NCI-H2081 treated with DMSO at 0.1 percent for 48 hours (cell line): ENCODE measurements around the gene LYG2.
"Not testable (repeated sequence)": the region's sequence is repeated elsewhere in the genome, so short reads cannot be mapped to it uniquely, and the experiment has no call there.

ENCODE experiments used
- DNase-seq: peaks from one replicate; lab custom pipeline; 2025; lab: John Stamatoyannopoulos, UW

LYG2 gene

DNA sequence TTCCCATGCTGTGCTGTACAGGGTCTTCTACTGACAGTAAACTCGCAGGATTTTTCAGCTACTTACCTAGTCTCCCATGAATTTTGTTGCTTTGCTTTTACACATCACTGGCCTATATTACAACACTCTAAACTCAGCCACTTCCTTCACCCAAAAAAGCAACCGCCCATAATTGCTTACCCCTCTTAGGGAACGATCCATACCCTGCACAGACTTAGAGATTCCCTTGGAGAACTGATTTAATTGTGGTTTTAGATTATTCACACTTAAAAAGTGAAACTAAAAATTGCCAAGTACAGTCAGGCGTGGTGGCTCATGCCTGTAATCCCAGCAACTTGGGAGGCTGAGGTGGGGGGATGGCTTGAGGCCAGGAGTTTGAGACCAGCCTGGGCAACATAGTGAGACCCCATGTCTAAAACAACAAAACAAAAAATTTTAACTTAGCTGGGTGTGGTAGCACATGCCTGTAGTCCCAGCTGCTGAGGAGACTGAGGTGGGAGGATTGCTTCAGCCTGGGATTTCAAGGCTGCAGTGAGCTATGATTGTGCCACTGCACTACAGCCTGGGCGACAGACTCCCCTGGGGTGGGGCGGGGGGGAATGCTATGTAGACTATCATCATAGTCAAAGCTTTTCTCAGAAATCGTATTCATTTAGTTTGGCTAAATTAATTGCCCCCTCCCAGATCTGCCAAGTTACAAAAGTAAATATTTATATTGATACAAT, 55.2 kb downstream of the LYG2 start:
- DNase-seq: no peak

DNA sequence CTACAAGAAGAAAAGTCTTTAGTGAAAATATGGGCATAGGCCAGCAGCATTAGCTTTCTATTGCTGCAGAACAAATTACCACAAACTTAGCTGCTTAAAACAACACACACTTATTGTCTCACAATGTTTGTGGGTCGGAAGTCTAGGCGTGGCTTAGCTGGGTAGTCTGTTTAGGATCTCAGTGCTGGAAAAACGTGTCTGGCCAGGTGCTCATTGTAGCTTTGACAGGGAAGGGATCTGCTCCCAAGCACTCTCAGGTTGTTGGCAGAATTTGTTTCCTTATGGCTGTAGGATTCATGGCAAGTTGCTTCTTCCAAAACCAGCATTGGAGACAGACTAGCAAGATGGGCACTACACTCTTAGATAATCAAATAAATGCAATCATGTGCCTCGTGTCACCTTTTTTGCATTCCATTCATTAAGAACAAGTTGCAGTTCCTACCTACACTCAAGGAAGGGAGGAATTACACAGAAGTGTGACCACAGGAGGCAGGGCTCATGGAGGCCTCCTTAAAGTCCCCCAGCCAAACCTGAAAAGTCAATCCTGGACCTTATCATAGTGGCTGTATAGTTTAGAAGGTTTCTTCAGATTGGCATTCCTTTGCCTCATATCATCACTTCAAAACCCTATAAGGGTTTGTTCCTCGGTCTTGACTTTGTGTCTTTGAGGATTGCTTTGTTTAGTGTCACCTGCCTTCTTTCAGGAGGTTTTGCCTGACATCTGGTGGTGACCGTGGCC, 57.2 kb downstream of the LYG2 start:
- DNase-seq: no peak

DNA sequence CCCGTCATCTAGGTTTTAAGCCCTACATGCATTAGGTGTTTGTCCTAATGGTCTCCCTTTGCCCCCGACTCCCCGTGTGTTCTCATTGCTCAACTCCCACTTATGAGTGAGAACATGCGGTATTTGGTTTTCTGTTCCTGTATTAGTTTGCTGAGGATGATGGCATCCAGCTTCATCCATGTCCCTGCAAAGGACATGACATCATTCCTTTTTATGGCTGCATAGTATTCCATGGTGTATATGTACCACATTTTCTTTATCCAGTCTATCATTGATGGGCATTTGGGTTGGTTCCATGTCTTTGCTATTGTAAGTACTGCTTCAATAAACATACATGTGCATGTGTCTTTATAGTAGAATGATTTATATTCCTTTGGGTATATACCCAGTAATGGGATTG, 63.1 kb downstream of the LYG2 start:
- DNase-seq: not testable (repeated sequence)
